H9 (cell line): ENCODE data around the gene TDRKH. TPM values are rescaled to one million over a fixed set of nuclear protein-coding genes. Genes with fewer than 3 reads are reported as not detected.
A peak's percentile ranks its signal among the peaks of the same experiment; 100 is the strongest.

Source experiments
- DNase-seq: peaks from one replicate; pipeline ENCODE4 v3.0.0-alpha.2; 2017
- H2AFZ ChIP-seq: one replicate; pipeline ENCODE4 v1.6.1; 2013; ENCODE audit warnings: mild to moderate bottlenecking, low read length, control low read depth, moderate library complexity
- H2AK5ac ChIP-seq: 2 replicates; pipeline ENCODE4 v1.6.1; 2013; ENCODE audit warnings: low read length, control low read depth, mixed read lengths; ENCODE audit not compliant: insufficient read length
- H2BK120ac ChIP-seq: one replicate; pipeline ENCODE4 v1.6.1; 2013; ENCODE audit warnings: low read depth, mild to moderate bottlenecking, low read length, control low read depth, inconsistent platforms; ENCODE audit not compliant: poor library complexity, severe bottlenecking
- H2BK12ac ChIP-seq: 2 replicates; pipeline ENCODE4 v1.6.1; 2013; ENCODE audit warnings: low read length, control low read depth, mixed read lengths, low read depth; ENCODE audit not compliant: insufficient read length
- H2BK15ac ChIP-seq: 2 replicates; pipeline ENCODE4 v1.6.1; 2013; ENCODE audit warnings: low read depth, low read length, control low read depth
- H2BK20ac ChIP-seq: one replicate; pipeline ENCODE4 v1.6.1; 2013; ENCODE audit warnings: low read depth, mild to moderate bottlenecking, low read length, control low read depth, inconsistent platforms; ENCODE audit not compliant: poor library complexity, severe bottlenecking
- H2BK5ac ChIP-seq: 2 replicates; pipeline ENCODE4 v1.6.1; 2013; ENCODE audit warnings: low read length, control low read depth, mixed read lengths; ENCODE audit not compliant: insufficient read length
- H3K14ac ChIP-seq: 2 replicates; pipeline ENCODE4 v1.6.1; 2013; ENCODE audit warnings: low read length, control low read depth; ENCODE audit not compliant: insufficient read depth
- H3K18ac ChIP-seq: 2 replicates; pipeline ENCODE4 v1.6.1; 2013; ENCODE audit warnings: low read depth, mild to moderate bottlenecking, mixed read lengths, low read length, control low read depth; ENCODE audit not compliant: insufficient read length
- H3K23ac ChIP-seq: 2 replicates; pipeline ENCODE4 v1.6.1; 2013; ENCODE audit warnings: low read length, control low read depth, mixed read lengths, low read depth; ENCODE audit not compliant: insufficient read length
- H3K23me2 ChIP-seq: 2 replicates; pipeline ENCODE4 v1.6.1; 2013; ENCODE audit warnings: low read depth, mild to moderate bottlenecking, mixed read lengths, low read length, control low read depth; ENCODE audit not compliant: insufficient read length, poor library complexity, severe bottlenecking
- H3K27ac ChIP-seq: 2 replicates; pipeline ENCODE4 v1.5.1; 2013; ENCODE audit warnings: low read length, control low read depth, mixed read lengths, low read depth; ENCODE audit not compliant: insufficient read length
- H3K27me3 ChIP-seq: 2 replicates; pipeline ENCODE4 v1.6.1; 2013; ENCODE audit warnings: low read length, control low read depth, inconsistent platforms; ENCODE audit not compliant: insufficient read depth
- H3K4ac ChIP-seq: 2 replicates; pipeline ENCODE4 v1.6.1; 2013; ENCODE audit warnings: low read depth, mild to moderate bottlenecking, control low read depth, inconsistent platforms, low read length, moderate library complexity
- H3K4me1 ChIP-seq: 2 replicates; pipeline ENCODE4 v1.6.1; 2013; ENCODE audit warnings: low read length, control low read depth, inconsistent platforms; ENCODE audit not compliant: insufficient read depth
- H3K4me2 ChIP-seq: 2 replicates; pipeline ENCODE4 v1.6.1; 2013; ENCODE audit warnings: low read length, control low read depth, mixed read lengths; ENCODE audit not compliant: insufficient read length, insufficient read depth
- H3K56ac ChIP-seq: 2 replicates; pipeline ENCODE4 v1.6.1; 2013; ENCODE audit warnings: low read depth, mild to moderate bottlenecking, mixed read lengths, low read length, control low read depth; ENCODE audit not compliant: insufficient read length
- H3K79me1 ChIP-seq: 2 replicates; pipeline ENCODE4 v1.6.1; 2013; ENCODE audit warnings: low read depth, mild to moderate bottlenecking, moderate library complexity, low read length, control low read depth, inconsistent platforms; ENCODE audit not compliant: insufficient read depth, poor library complexity, severe bottlenecking
- H3K79me2 ChIP-seq: 2 replicates; pipeline ENCODE4 v1.6.1; 2013; ENCODE audit warnings: low read length, control low read depth, inconsistent platforms; ENCODE audit not compliant: insufficient read depth
- H3K9ac ChIP-seq: 2 replicates; pipeline ENCODE4 v1.6.1; 2013; ENCODE audit warnings: low read length, control low read depth, mixed read lengths; ENCODE audit not compliant: insufficient read length; ENCODE audit errors: extremely low read depth
- H3K9me3 ChIP-seq: one replicate; pipeline ENCODE4 v1.6.1; 2013; ENCODE audit warnings: low read depth, low read length, inconsistent platforms; ENCODE audit not compliant: control insufficient read depth
- H3T11ph ChIP-seq: one replicate; pipeline ENCODE4 v1.6.1; 2013; ENCODE audit warnings: mild to moderate bottlenecking, low read length, control low read depth, inconsistent platforms
- H4K20me1 ChIP-seq: one replicate; pipeline ENCODE4 v1.6.1; 2013; ENCODE audit not compliant: control insufficient read depth, insufficient read length, insufficient read depth
- H4K5ac ChIP-seq: 2 replicates; pipeline ENCODE4 v1.6.1; 2013; ENCODE audit warnings: low read depth, mild to moderate bottlenecking, mixed read lengths, low read length, control low read depth; ENCODE audit not compliant: insufficient read length
- H4K8ac ChIP-seq: replicated peaks from 2 replicates; pipeline ENCODE4 v1.6.1; 2013; ENCODE audit warnings: low read length, control low read depth, mixed read lengths, low read depth; ENCODE audit not compliant: insufficient read length
- H4K91ac ChIP-seq: 2 replicates; pipeline ENCODE4 v1.6.1; 2013; ENCODE audit warnings: low read depth, mild to moderate bottlenecking, moderate library complexity, mixed read lengths, low read length, control low read depth; ENCODE audit not compliant: insufficient read length
- H3K27ac Mint-ChIP-seq, 3 experiments: 2 replicates in 2 of 3; 3 replicates in 1 of 3; pipeline ENCODE4 v1.8.0; 2020 to 2021; ENCODE audit warnings: mixed read lengths in 3 of 3, mild to moderate bottlenecking in 1 of 3, moderate library complexity in 1 of 3
- H3K27me3 Mint-ChIP-seq: 2 replicates; pipeline ENCODE4 v1.8.0; 2021; ENCODE audit warnings: low read depth, mild to moderate bottlenecking, moderate library complexity, mixed read lengths
- H3K36me3 Mint-ChIP-seq, 3 experiments: 2 replicates in 2 of 3; 3 replicates in 1 of 3; pipeline ENCODE4 v1.8.0; 2020 to 2021; ENCODE audit warnings: low read depth in 3 of 3, mixed read lengths in 3 of 3; ENCODE audit not compliant: insufficient read depth in 1 of 3
- H3K4me1 Mint-ChIP-seq, 2 experiments: 2 replicates each; pipeline ENCODE4 v1.8.0; 2020; ENCODE audit warnings: mixed read lengths in 2 of 2
- H3K4me3 Mint-ChIP-seq, 2 experiments: 2 replicates in 1 of 2; 3 replicates in 1 of 2; pipeline ENCODE4 v1.8.0; 2020 to 2021; ENCODE audit warnings: mild to moderate bottlenecking in 2 of 2, mixed read lengths in 2 of 2, moderate library complexity in 1 of 2
- H3K9me3 Mint-ChIP-seq, 2 experiments: 2 replicates in 1 of 2; 3 replicates in 1 of 2; pipeline ENCODE4 v1.8.0; 2020; ENCODE audit warnings: mild to moderate bottlenecking in 2 of 2, mixed read lengths in 2 of 2, moderate library complexity in 1 of 2
- CTCF ChIP-seq: fragments of 200-600 bp; sonication (generic); conservative IDR thresholded peaks from 3 replicates; pipeline ENCODE4 v1.8.0; 2021; ENCODE audit warnings: antibody characterized with exemption, mild to moderate bottlenecking
- WGBS: extraction: QIAGEN DNeasy Blood & Tissue Kit; methylation state at CpG from one replicate; pipeline ENCODE4 v1.1.7; 2013; ENCODE audit warnings: missing lambda C conversion rate, low lambda C conversion rate, mixed read lengths; ENCODE audit not compliant: insufficient read length; ENCODE audit errors: extremely low coverage; 5-methylcytosine and 5-hydroxymethylcytosine counted together
- total RNA-seq: library from RNA; stranded (reverse); gene quantifications from 2 replicates; pipeline ENCODE4 v1.2.1, GENCODE V29; 2021

TDRKH gene
- total RNA-seq, 1 experiment from 2014 or later: 24.0 TPM

GRCh38 chr1:151775894-151776664 lies 14.2 kb downstream of the TDRKH start:
- Histone ChIP-seq H3K23ac (no peak overlapping the region), H4K20me1 (no peaks in the 10 kb centered on the region), H4K5ac (no peak overlapping the region), H2BK5ac (no peak overlapping the region), H4K8ac (no peak overlapping the region), H3K9me3 (no peaks in the 10 kb centered on the region), H3T11ph (no peak overlapping the region), H2AFZ (no peak overlapping the region), H3K18ac (no peak overlapping the region), H2BK15ac (no peak overlapping the region), H3K79me2 (no peaks in the 10 kb centered on the region), H3K79me1 (no peaks in the 10 kb centered on the region), H3K4me1 (no peaks in the 10 kb centered on the region), H4K91ac (no peak overlapping the region), H3K9ac (no peak overlapping the region), H3K23me2 (no peaks in the 10 kb centered on the region), H3K27ac (no peak overlapping the region), H3K56ac (no peak overlapping the region), H2BK12ac (no peak overlapping the region), H2BK20ac (no peak overlapping the region), H2AK5ac (no peak overlapping the region), H3K14ac (no peak overlapping the region), H3K4ac (no peak overlapping the region), H2BK120ac (no peak overlapping the region), H3K27me3 (no peaks in the 10 kb centered on the region), H3K4me2 (no peak overlapping the region)
- Mint-ChIP-seq H3K27ac (no peak overlapping the region; a peak in 1 of 7 replicates), H3K36me3 (peaks cover 6 to 52% (median 31%) of the 10 kb centered on the region in 3 experiments; a peak in 6 of 7 replicates), H3K4me3 (peak overlapping the region in 1 of 2 experiments; percentile 11; a peak in 1 of 5 replicates), H3K4me1 (no peaks in the 10 kb centered on the region), H3K27me3 (no peaks in the 10 kb centered on the region), H3K9me3 (no peaks in the 10 kb centered on the region)
- DNase-seq: no peak
- WGBS: no CpG with 5 or more reads among the region's 7 CpGs
- no peak for TF ChIP-seq CTCF
